Esophagus muscularis mucosa (tissue), 4 donors: ENCODE results near the gene ENPP6. TPM values are rescaled to one million over a fixed set of nuclear protein-coding genes. Genes with fewer than 3 reads are reported as not detected.

Source experiments
- DNase-seq: peaks from one replicate; pipeline ENCODE4 v3.0.0-alpha.2; 2017; ENCODE audit errors: extremely low spot score
- H3K27ac ChIP-seq, 4 donors: fragments of 200-600 bp; sonication (generic); replicated peaks in 1 of 4; 1 replicate in 3 of 4; 2 replicates in 1 of 4; pipeline ENCODE4 v1.5.1; 2016 to 2019; ENCODE audit warnings: mild to moderate bottlenecking in 1 of 4
- H3K27me3 ChIP-seq, 4 donors: fragments of 200-600 bp; sonication (generic); one replicate each; pipeline versions ENCODE4 v1.5.1 to v1.6.0; 2016 to 2019
- H3K36me3 ChIP-seq, 4 donors: fragments of 200-600 bp; sonication (generic); one replicate each; pipeline ENCODE4 v1.5.1; 2016 to 2019
- H3K4me1 ChIP-seq, 4 donors: fragments of 200-600 bp; sonication (generic); one replicate each; pipeline ENCODE4 v1.5.1; 2016 to 2019
- H3K4me3 ChIP-seq, 4 donors: fragments of 200-600 bp; sonication (generic); 1 replicate in 2 of 4; 2 replicates in 2 of 4; pipeline ENCODE4 v1.5.1; 2016 to 2019; ENCODE audit warnings: mild to moderate bottlenecking in 4 of 4, moderate library complexity in 1 of 4
- H3K9me3 ChIP-seq, 4 donors: fragments of 200-600 bp; sonication (generic); 1 replicate in 3 of 4; 2 replicates in 1 of 4; pipeline ENCODE4 v1.5.1; 2016 to 2019
- CTCF ChIP-seq, 3 experiments: fragments of 200-600 bp in 2 of 3; fragments of 450-650 bp in 1 of 3; sonication (generic) in 2 of 3; IDR thresholded peaks; one replicate each; pipeline ENCODE4 v1.5.1; 2017 to 2019; ENCODE audit warnings: antibody characterized with exemption in 3 of 3, mild to moderate bottlenecking in 2 of 3, moderate library complexity in 1 of 3
- EP300 ChIP-seq: sonication (generic); formaldehyde crosslinking; IDR thresholded peaks from one replicate; pipeline ENCODE4 v1.6.1; 2017; ENCODE audit warnings: antibody characterized with exemption
- POLR2A ChIP-seq: fragments of 450-650 bp; IDR thresholded peaks from one replicate; pipeline ENCODE4 v1.6.1; 2017; ENCODE audit warnings: antibody characterized with exemption, moderate library complexity, mild to moderate bottlenecking, low read depth
- POLR2AphosphoS5 ChIP-seq, 2 donors: sonication (generic); formaldehyde crosslinking; IDR thresholded peaks; one replicate each; pipeline ENCODE4 v1.6.1; 2017; ENCODE audit warnings: antibody characterized with exemption in 2 of 2
- WGBS: methylation state at CpG from one replicate; pipeline ENCODE4 v1.1.5; 2018; 5-methylcytosine and 5-hydroxymethylcytosine counted together
- intact Hi-C: fragments of 100-400 bp; cut with DNase I; formaldehyde crosslinking; loops from one replicate; pipeline ENCODE4 v1.15.1; 2023
- total RNA-seq, 4 donors: library from RNA; depleted of rRNA; stranded (reverse); fragments of >200 nt; gene quantifications; one replicate each; pipeline versions ENCODE4 v1.1.0 to v1.2.1, GENCODE V29; 2016

Gene ENPP6
- total RNA-seq, 4 donors from 2014 or later = 0.42 to 1.1 (median 0.92) TPM

GRCh38 chr4:184174571-184175488, 42.8 kb downstream of the ENPP6 start:
- TF ChIP-seq CTCF (IDR thresholded peaks at IDR 0.05) (no peak), POLR2AphosphoS5 (IDR thresholded peaks at IDR 0.05) (no peak), EP300 (no peak), POLR2A (no peak)
- intact Hi-C loops = no loop called here
- Histone ChIP-seq H3K27ac (no peak overlapping the region), H3K4me3 (no peak overlapping the region), H3K9me3 (peaks cover 0 to 9% (median 5%) of the 10 kb centered on the region in 4 donors), H3K36me3 (no peaks in the 10 kb centered on the region), H3K27me3 (peaks cover 0 to 6% (median 0%) of the 10 kb centered on the region in 4 donors), H3K4me1 (no peaks in the 10 kb centered on the region)
- DNase-seq = peak; percentile 90
- 89% methylated on average over 16 of the region's 16 CpGs for WGBS

GRCh38 chr4:184171011-184171410, 46.7 kb downstream of the ENPP6 start:
- Histone ChIP-seq H3K36me3 (no peaks in the 10 kb centered on the region), H3K27ac (no peak overlapping the region), H3K4me1 (peaks cover 7 to 10% (median 9%) of the 10 kb centered on the region in 4 donors), H3K27me3 (peaks cover 0 to 21% (median 0%) of the 10 kb centered on the region in 4 donors), H3K4me3 (no peak overlapping the region), H3K9me3 (no peaks in the 10 kb centered on the region)
- TF ChIP-seq EP300 (no peak), CTCF (IDR thresholded peaks at IDR 0.05) (no peak), POLR2A (no peak), POLR2AphosphoS5 (IDR thresholded peaks at IDR 0.05) (no peak)
- intact Hi-C loops = no loop called here
- DNase-seq = peak; percentile 87
- WGBS = no CpG with 5 or more reads among the region's 1 CpG

- Histone ChIP-seq H3K27ac (no peak overlapping the region), H3K27me3 (peaks cover 0 to 21% (median 0%) of the 10 kb centered on the region in 4 donors), H3K4me1 (peaks cover 7 to 10% (median 9%) of the 10 kb centered on the region in 4 donors), H3K9me3 (no peaks in the 10 kb centered on the region), H3K4me3 (no peak overlapping the region), H3K36me3 (no peaks in the 10 kb centered on the region)
- intact Hi-C loops = no loop called here
- TF ChIP-seq EP300 = no peak
- TF ChIP-seq POLR2A = no peak
- no peak for TF ChIP-seq CTCF (IDR thresholded peaks at IDR 0.05)
- TF ChIP-seq POLR2AphosphoS5 (IDR thresholded peaks at IDR 0.05) = no peak
- WGBS = 86% methylated on average over 14 of the region's 17 CpGs
- DNase-seq = peak; percentile 84
These were observed 48.3 kb downstream of the ENPP6 start for GRCh38 chr4:184169225-184169867.

GRCh38 chr4:184168406-184169019, 49.2 kb downstream of the ENPP6 start:
- H3K9me3 ChIP-seq = no peaks in the 10 kb centered on the region
- H3K4me1 ChIP-seq = peaks cover 7 to 10% (median 9%) of the 10 kb centered on the region in 4 donors
- no peak for TF ChIP-seq EP300
- TF ChIP-seq POLR2AphosphoS5 (IDR thresholded peaks at IDR 0.05) = peak in 1 of 2 donors; percentile 10
- TF ChIP-seq CTCF (IDR thresholded peaks at IDR 0.05) = peak in 2 of 3 experiments; percentile 83 to 97
- TF ChIP-seq POLR2A = no peak
- DNase-seq = peak; percentile 91
- 11% methylated on average over 20 of the region's 33 CpGs for WGBS
- H3K27me3 ChIP-seq = peaks cover 0 to 21% (median 0%) of the 10 kb centered on the region in 4 donors
- H3K4me3 ChIP-seq = peak overlapping the region in 1 of 4 donors; percentile 38
- no peaks in the 10 kb centered on the region for H3K36me3 ChIP-seq
- intact Hi-C loops = loop anchor here (1.0 kb wide), 1 partner anchor 328 kb away; no protein-coding TSS in a partner anchor
- H3K27ac ChIP-seq = no peak overlapping the region
